WERI-Rb-1 (cell line): ENCODE results near the gene LANCL1.

Source experiments
- DNase-seq: peaks from one replicate; pipeline ENCODE4 v3.0.0-alpha.2; 2020
- H3K27ac ChIP-seq: fragments of 250-450 bp; sonication (Bioruptor Pico); 2 replicates; pipeline ENCODE4 v1.5.1; 2020; ENCODE audit warnings: mild to moderate bottlenecking, moderate library complexity
- H3K27me3 ChIP-seq: fragments of 250-450 bp; sonication (Bioruptor Pico); 2 replicates; pipeline ENCODE4 v1.5.1; 2021; ENCODE audit warnings: mild to moderate bottlenecking, low read depth, moderate library complexity; ENCODE audit not compliant: insufficient read depth, severe bottlenecking
- H3K36me3 ChIP-seq: fragments of 250-450 bp; sonication (Bioruptor Pico); 2 replicates; pipeline ENCODE4 v1.5.1; 2020; ENCODE audit warnings: mild to moderate bottlenecking, moderate library complexity
- H3K4me3 ChIP-seq: 2 replicates; pipeline ENCODE4 v1.5.1; 2011; ENCODE audit warnings: low read depth, mild to moderate bottlenecking, control low read depth, low read length
- H3K9me3 ChIP-seq: fragments of 250-450 bp; sonication (Bioruptor Pico); 2 replicates; pipeline ENCODE4 v1.5.1; 2021; ENCODE audit warnings: mild to moderate bottlenecking, moderate library complexity; ENCODE audit not compliant: severe bottlenecking
- TF ChIP-seq, protein P1 (sequence below): IDR thresholded peaks from 2 replicates; pipeline ENCODE4 v1.5.1; 2011; ENCODE audit warnings: low read depth, mild to moderate bottlenecking, control low read depth, inconsistent platforms, low read length

Gene LANCL1

DNA sequence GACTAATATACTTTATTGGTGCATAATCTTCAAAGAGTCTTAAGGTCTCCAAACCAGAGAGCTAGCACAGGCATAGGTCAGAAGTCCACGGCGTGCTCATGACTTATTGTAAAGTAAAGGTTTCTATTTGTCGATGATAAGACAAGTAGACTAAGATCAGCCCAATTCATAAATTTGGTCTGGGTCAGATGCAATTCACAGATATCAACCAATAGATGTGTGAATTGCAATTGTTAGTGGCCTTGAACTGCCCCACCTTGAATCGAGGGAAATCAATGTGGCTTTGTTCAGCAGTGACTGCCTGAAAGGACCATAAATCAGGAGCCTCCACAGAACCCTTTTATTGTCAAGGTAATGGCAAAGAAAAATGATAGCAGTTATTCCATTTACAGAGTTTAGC is 40.7 kb upstream of the LANCL1 start:
- Histone ChIP-seq H3K9me3 (no peaks in the 10 kb centered on the region), H3K36me3 (no peaks in the 10 kb centered on the region), H3K27ac (no peak overlapping the region), H3K27me3 (no peaks in the 10 kb centered on the region), H3K4me3 (no peak overlapping the region)
- TF ChIP-seq, protein P1, sequence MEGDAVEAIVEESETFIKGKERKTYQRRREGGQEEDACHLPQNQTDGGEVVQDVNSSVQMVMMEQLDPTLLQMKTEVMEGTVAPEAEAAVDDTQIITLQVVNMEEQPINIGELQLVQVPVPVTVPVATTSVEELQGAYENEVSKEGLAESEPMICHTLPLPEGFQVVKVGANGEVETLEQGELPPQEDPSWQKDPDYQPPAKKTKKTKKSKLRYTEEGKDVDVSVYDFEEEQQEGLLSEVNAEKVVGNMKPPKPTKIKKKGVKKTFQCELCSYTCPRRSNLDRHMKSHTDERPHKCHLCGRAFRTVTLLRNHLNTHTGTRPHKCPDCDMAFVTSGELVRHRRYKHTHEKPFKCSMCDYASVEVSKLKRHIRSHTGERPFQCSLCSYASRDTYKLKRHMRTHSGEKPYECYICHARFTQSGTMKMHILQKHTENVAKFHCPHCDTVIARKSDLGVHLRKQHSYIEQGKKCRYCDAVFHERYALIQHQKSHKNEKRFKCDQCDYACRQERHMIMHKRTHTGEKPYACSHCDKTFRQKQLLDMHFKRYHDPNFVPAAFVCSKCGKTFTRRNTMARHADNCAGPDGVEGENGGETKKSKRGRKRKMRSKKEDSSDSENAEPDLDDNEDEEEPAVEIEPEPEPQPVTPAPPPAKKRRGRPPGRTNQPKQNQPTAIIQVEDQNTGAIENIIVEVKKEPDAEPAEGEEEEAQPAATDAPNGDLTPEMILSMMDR, result no peak
- DNase-seq, result no peak

DNA sequence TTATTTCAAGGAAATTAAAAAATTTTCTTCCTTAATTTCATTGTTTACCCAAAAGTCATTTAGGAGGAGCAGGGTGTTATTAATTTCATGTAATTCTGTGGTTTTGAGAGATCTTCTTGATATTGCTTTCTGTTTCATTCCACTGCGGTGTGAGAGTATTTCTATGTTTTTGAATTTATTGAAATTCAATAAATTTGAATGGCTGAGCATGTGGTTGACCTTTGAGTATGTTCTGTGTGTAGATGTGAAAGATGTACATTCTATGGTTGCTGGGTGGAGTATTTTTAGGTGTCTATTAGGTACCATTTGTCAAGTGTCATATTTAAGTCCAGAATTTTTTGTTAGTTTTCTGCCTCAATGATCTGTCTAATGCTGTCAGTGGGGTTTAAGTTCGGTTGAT is 39.4 kb upstream of the LANCL1 start:
- no peak overlapping the region for H3K27ac ChIP-seq
- no peaks in the 10 kb centered on the region for H3K36me3 ChIP-seq
- no peak for DNase-seq
- no peaks in the 10 kb centered on the region for H3K9me3 ChIP-seq
- TF ChIP-seq, protein P1, result no peak
- no peak overlapping the region for H3K4me3 ChIP-seq
- no peaks in the 10 kb centered on the region for H3K27me3 ChIP-seq

DNA sequence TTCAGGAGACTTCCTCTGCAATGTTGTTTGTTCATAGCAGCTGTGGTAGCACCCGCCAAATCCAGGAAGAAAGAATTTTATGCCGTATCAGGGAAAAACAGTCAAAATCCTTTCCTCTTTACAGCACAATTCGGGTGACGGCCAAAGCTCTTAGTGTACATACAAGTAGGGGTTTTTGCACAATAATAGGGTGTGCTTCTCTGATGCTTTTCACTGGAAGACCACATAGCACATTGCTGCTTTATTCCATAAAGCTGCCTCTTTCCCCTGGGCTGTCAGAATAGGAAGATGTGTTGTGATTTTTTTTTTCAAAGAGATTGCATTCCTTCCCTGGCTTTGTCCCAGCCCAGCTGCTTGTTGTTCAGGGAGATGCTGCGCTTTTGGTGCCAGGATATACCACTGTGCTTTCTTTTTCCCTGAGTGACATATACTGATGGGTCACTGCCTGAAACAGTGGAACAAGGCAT is 27.2 kb upstream of the LANCL1 start:
- H3K27ac ChIP-seq, result no peak overlapping the region
- DNase-seq, result no peak
- no peak overlapping the region for H3K4me3 ChIP-seq
- no peaks in the 10 kb centered on the region for H3K36me3 ChIP-seq
- TF ChIP-seq, protein P1, result no peak
- no peaks in the 10 kb centered on the region for H3K27me3 ChIP-seq
- no peaks in the 10 kb centered on the region for H3K9me3 ChIP-seq

DNA sequence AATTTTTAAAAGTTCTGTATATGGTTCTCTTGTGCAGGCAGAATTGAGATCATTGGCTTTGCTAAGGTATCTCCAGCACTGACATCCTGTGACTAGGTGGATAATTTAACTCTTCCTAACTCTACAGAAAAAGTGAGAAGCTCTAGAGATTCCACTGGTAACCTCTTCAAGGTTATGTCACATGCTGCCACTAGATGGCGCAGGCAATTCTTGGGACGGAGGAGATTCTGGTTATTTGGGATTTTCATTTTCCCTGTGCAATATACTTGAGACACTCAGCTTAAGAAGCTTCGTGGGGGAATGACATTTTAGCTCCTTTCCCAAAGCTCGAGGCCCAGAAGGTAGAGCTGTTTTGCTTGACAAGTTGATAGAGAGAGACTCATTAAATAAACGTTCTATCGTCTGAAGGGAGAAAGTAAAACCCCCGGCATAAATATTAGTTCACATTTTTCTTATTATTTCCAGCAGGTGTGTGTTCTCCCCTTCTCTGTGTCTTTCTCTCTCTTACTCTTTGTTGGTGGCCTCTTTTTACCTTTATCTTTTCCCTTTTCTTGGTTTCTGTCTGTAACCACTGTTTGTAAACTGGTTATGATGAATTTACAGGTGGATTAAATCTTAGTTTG is 26.6 kb upstream of the LANCL1 start:
- TF ChIP-seq, protein P1, result peak; percentile 74
- no peak overlapping the region for H3K27ac ChIP-seq
- H3K9me3 ChIP-seq, result no peaks in the 10 kb centered on the region
- H3K4me3 ChIP-seq, result no peak overlapping the region
- no peaks in the 10 kb centered on the region for H3K36me3 ChIP-seq
- H3K27me3 ChIP-seq, result no peaks in the 10 kb centered on the region
- DNase-seq, result peak; percentile 45

DNA sequence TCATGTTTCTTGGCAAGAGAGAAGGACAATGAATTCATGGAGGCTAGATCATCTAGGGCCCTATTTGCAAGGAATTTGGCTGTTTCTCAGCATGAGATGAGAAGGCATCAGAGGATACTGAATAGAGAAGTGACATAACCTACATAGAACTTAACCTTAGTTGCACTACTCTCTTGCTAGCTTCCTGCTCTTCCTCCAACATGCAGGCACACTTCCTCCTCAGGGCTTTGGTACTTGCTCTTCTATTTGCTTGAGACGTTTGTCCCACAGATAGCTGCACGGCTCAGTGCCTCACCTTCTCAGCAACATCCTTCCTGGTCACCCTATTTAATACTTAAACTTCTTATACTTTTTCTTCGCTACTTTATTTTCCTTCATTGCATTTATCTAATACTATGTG is 20.0 kb upstream of the LANCL1 start:
- no peak for DNase-seq
- no peak overlapping the region for H3K4me3 ChIP-seq
- no peaks in the 10 kb centered on the region for H3K36me3 ChIP-seq
- TF ChIP-seq, protein P1, result no peak
- no peaks in the 10 kb centered on the region for H3K27me3 ChIP-seq
- H3K27ac ChIP-seq, result no peak overlapping the region
- H3K9me3 ChIP-seq, result no peaks in the 10 kb centered on the region

DNA sequence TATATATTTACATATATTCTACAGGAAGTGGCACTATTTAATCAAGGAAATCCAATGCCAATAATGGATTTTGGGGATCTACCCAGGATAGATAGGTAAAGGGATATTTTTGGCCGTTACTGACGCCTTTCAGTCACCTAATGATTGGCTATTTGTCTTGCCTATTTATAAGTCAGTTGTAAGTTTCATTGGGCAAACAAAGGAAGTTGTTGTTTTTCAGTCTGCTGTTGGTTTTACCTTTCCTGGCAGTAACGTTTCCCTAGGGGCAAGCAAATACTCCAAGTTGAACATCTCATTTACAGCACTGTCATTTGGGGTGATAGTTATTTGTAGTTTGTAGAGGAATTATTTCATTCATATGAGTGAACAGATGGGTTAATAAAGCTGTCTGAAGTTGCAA is 17.0 kb upstream of the LANCL1 start:
- TF ChIP-seq, protein P1, result no peak
- no peak overlapping the region for H3K27ac ChIP-seq
- no peak for DNase-seq
- no peaks in the 10 kb centered on the region for H3K36me3 ChIP-seq
- no peak overlapping the region for H3K4me3 ChIP-seq
- H3K9me3 ChIP-seq, result no peaks in the 10 kb centered on the region
- no peaks in the 10 kb centered on the region for H3K27me3 ChIP-seq
